LNCAP (cell line): Measurements from ENCODE around the gene RNF4.

Source experiments
- CTCF ChIP-seq: fragments of 450-650 bp; IDR thresholded peaks from 2 replicates; pipeline ENCODE4 v1.5.1; 2017; ENCODE audit warnings: mild to moderate bottlenecking

Gene RNF4

GRCh38 chr4:2426069-2426397, 42.9 kb upstream of the RNF4 start:
- TF ChIP-seq CTCF: no peak

GRCh38 chr4:2426711-2427275, 42.1 kb upstream of the RNF4 start:
- no peak for TF ChIP-seq CTCF

- no peak for TF ChIP-seq CTCF
Observed at GRCh38 chr4:2427383-2428334, 41.2 kb upstream of the RNF4 start.

GRCh38 chr4:2428496-2429213, 40.3 kb upstream of the RNF4 start:
- no peak for TF ChIP-seq CTCF

GRCh38 chr4:2432004-2432403, 36.9 kb upstream of the RNF4 start:
- no peak for TF ChIP-seq CTCF

- no peak for TF ChIP-seq CTCF
Observed at GRCh38 chr4:2432991-2433530, 35.8 kb upstream of the RNF4 start.

GRCh38 chr4:2433609-2434350, 35.1 kb upstream of the RNF4 start:
- no peak for TF ChIP-seq CTCF
